Progenitor cell of endocrine pancreas (in vitro differentiated cells): ENCODE measurements around the gene HOXA13. TPM values are rescaled to one million over a fixed set of nuclear protein-coding genes. Genes with fewer than 3 reads are reported as not detected.

Experiments
- DNase-seq: peaks from one replicate; pipeline ENCODE4 v3.0.0; 2021; ENCODE audit warnings: low spot score; ENCODE audit not compliant: unreplicated experiment
- H3K27ac Mint-ChIP-seq: 2 replicates; pipeline ENCODE4 v1.8.0; 2021; ENCODE audit warnings: mild to moderate bottlenecking, moderate library complexity, mixed read lengths
- H3K27me3 Mint-ChIP-seq: 2 replicates; pipeline ENCODE4 v1.8.0; 2021; ENCODE audit warnings: mixed read lengths
- H3K36me3 Mint-ChIP-seq: 2 replicates; pipeline ENCODE4 v1.8.0; 2022; ENCODE audit warnings: mixed read lengths; ENCODE audit not compliant: insufficient read depth
- H3K4me1 Mint-ChIP-seq: 2 replicates; pipeline ENCODE4 v1.8.0; 2021; ENCODE audit warnings: low read depth, mixed read lengths
- H3K4me3 Mint-ChIP-seq: 2 replicates; pipeline ENCODE4 v1.8.0; 2021; ENCODE audit warnings: low read depth, mild to moderate bottlenecking, moderate library complexity, mixed read lengths
- H3K9me3 Mint-ChIP-seq: 2 replicates; pipeline ENCODE4 v1.8.0; 2021; ENCODE audit warnings: low read depth, mixed read lengths
- CTCF ChIP-seq: fragments of 200-600 bp; sonication (generic); IDR thresholded peaks from one replicate; pipeline ENCODE4 v1.5.0; 2021; ENCODE audit warnings: antibody characterized with exemption, mild to moderate bottlenecking; ENCODE audit not compliant: unreplicated experiment
- total RNA-seq: library from RNA; stranded (reverse); gene quantifications from 2 replicates; pipeline ENCODE4 v1.2.1, GENCODE V29; 2021

Gene HOXA13
- total RNA-seq, 1 donor from 2014 or later, result not detected

- Mint-ChIP-seq H3K4me3 (no peak overlapping the region), H3K27me3 (peaks cover 86% of the 10 kb centered on the region), H3K4me1 (peaks cover 4% of the 10 kb centered on the region), H3K36me3 (no peaks in the 10 kb centered on the region), H3K27ac (peak overlapping the region; percentile 19), H3K9me3 (no peaks in the 10 kb centered on the region)
- no peak for DNase-seq
- no peak for TF ChIP-seq CTCF
Measured at GRCh38 chr7:27164045-27164366, 35.9 kb downstream of the HOXA13 start.

- H3K27me3 Mint-ChIP-seq, result peaks cover 86% of the 10 kb centered on the region
- H3K36me3 Mint-ChIP-seq, result no peaks in the 10 kb centered on the region
- H3K4me1 Mint-ChIP-seq, result peaks cover 2% of the 10 kb centered on the region
- no peak for DNase-seq
- TF ChIP-seq CTCF, result no peak
- H3K4me3 Mint-ChIP-seq, result no peak overlapping the region
- H3K27ac Mint-ChIP-seq, result no peak overlapping the region
- H3K9me3 Mint-ChIP-seq, result no peaks in the 10 kb centered on the region
Measured at GRCh38 chr7:27163288-27164044, 36.4 kb downstream of the HOXA13 start.

GRCh38 chr7:27162561-27163287 is 37.2 kb downstream of the HOXA13 start:
- H3K9me3 Mint-ChIP-seq, result no peaks in the 10 kb centered on the region
- no peak for DNase-seq
- no peak overlapping the region for H3K4me3 Mint-ChIP-seq
- H3K4me1 Mint-ChIP-seq, result peaks cover 2% of the 10 kb centered on the region
- peaks cover 1% of the 10 kb centered on the region for H3K36me3 Mint-ChIP-seq
- H3K27ac Mint-ChIP-seq, result no peak overlapping the region
- peaks cover 86% of the 10 kb centered on the region for H3K27me3 Mint-ChIP-seq
- no peak for TF ChIP-seq CTCF

GRCh38 chr7:27161721-27162560 is 38.0 kb downstream of the HOXA13 start:
- Mint-ChIP-seq H3K27me3 (peaks cover 86% of the 10 kb centered on the region), H3K36me3 (peaks cover 1% of the 10 kb centered on the region), H3K4me3 (no peak overlapping the region), H3K27ac (no peak overlapping the region), H3K9me3 (no peaks in the 10 kb centered on the region), H3K4me1 (peaks cover 2% of the 10 kb centered on the region)
- DNase-seq, result no peak
- no peak for TF ChIP-seq CTCF

GRCh38 chr7:27161214-27161720 is 38.6 kb downstream of the HOXA13 start:
- Mint-ChIP-seq H3K4me3 (peak overlapping the region; percentile 60), H3K27me3 (peaks cover 84% of the 10 kb centered on the region), H3K4me1 (peaks cover 2% of the 10 kb centered on the region), H3K27ac (no peak overlapping the region), H3K36me3 (peaks cover 1% of the 10 kb centered on the region), H3K9me3 (no peaks in the 10 kb centered on the region)
- TF ChIP-seq CTCF, result no peak
- DNase-seq, result no peak
